BLaER1 treated with 17β-estradiol and CSF1 and Interleukin-3, amounts not matched to agents 10 nM and 100 nM (cell line): Measurements from ENCODE around the gene RBM4.
A peak's percentile ranks its signal among the peaks of the same experiment; 100 is the strongest.

Experiments
- H3K27ac ChIP-seq, 11 experiments: shearing (Covaris generic); formaldehyde crosslinking; 2 replicates each; pipeline ENCODE4 v1.8.1; 2022
- H3K27me3 ChIP-seq, 11 experiments: shearing (Covaris generic); formaldehyde crosslinking; 2 replicates each; pipeline ENCODE4 v1.8.1; 2022
- H3K36me3 ChIP-seq, 11 experiments: shearing (Covaris generic); formaldehyde crosslinking; 2 replicates each; pipeline ENCODE4 v1.8.1; 2022
- H3K4me1 ChIP-seq, 10 experiments: shearing (Covaris generic); formaldehyde crosslinking; 2 replicates each; pipeline ENCODE4 v1.8.1; 2022
- H3K4me2 ChIP-seq, 11 experiments: shearing (Covaris generic); formaldehyde crosslinking; 2 replicates each; pipeline ENCODE4 v1.8.1; 2022
- H3K4me3 ChIP-seq, 10 experiments: shearing (Covaris generic); formaldehyde crosslinking; 2 replicates each; pipeline ENCODE4 v1.8.1; 2022
- H3K9ac ChIP-seq, 11 experiments: shearing (Covaris generic); formaldehyde crosslinking; 2 replicates each; pipeline ENCODE4 v1.8.1; 2022
- H3K9me3 ChIP-seq, 11 experiments: shearing (Covaris generic); formaldehyde crosslinking; replicated peaks in 1 of 11; 2 replicates each; pipeline ENCODE4 v1.8.1; 2022
- H4K20me1 ChIP-seq, 11 experiments: shearing (Covaris generic); formaldehyde crosslinking; 2 replicates each; pipeline ENCODE4 v1.8.1; 2022
- Cebpa-rat ChIP-seq, 11 experiments: shearing (Covaris generic); IDR thresholded peaks; 2 replicates each; pipeline ENCODE4 v1.8.1; 2022

The RBM4 gene

GRCh38 chr11:66652651-66653050 lies 14.1 kb downstream of the RBM4 start:
- H3K4me1 ChIP-seq = no peaks in the 10 kb centered on the region
- no peak overlapping the region for H3K27ac ChIP-seq
- no peak overlapping the region for H3K4me3 ChIP-seq
- no peak overlapping the region for H3K4me2 ChIP-seq
- H3K27me3 ChIP-seq = no peaks in the 10 kb centered on the region
- peaks cover 70 to 100% (median 97%) of the 10 kb centered on the region in 11 experiments for H3K36me3 ChIP-seq
- H3K9me3 ChIP-seq = no peaks in the 10 kb centered on the region
- TF ChIP-seq Cebpa-rat (IDR thresholded peaks at IDR 0.05) = no peak
- H3K9ac ChIP-seq = no peak overlapping the region
- H4K20me1 ChIP-seq = peaks cover 78 to 100% (median 100%) of the 10 kb centered on the region in 11 experiments; a peak in 21 of 22 replicates

- peaks cover 73 to 100% (median 100%) of the 10 kb centered on the region in 11 experiments; a peak in 21 of 22 replicates for H4K20me1 ChIP-seq
These were observed 14.6 kb downstream of the RBM4 start for GRCh38 chr11:66653123-66653522.

GRCh38 chr11:66659763-66660162 lies 21.3 kb downstream of the RBM4 start:
- Histone ChIP-seq H3K4me3 (no peak overlapping the region), H3K27me3 (no peaks in the 10 kb centered on the region), H3K9ac (no peak overlapping the region), H3K4me2 (peak overlapping the region in 4 of 11 experiments; percentile 5 to 72 (median 52); a peak in 6 of 22 replicates), H3K27ac (peak overlapping the region in 6 of 11 experiments; percentile 1 to 44 (median 16); a peak in 8 of 22 replicates), H3K36me3 (peaks cover 65 to 100% (median 95%) of the 10 kb centered on the region in 11 experiments), H3K9me3 (no peaks in the 10 kb centered on the region), H4K20me1 (peaks cover 58 to 100% (median 98%) of the 10 kb centered on the region in 11 experiments; a peak in 21 of 22 replicates), H3K4me1 (peaks cover 0 to 16% (median 7%) of the 10 kb centered on the region in 10 experiments; a peak in 9 of 20 replicates)
- TF ChIP-seq Cebpa-rat (IDR thresholded peaks at IDR 0.05) = no peak

More at GRCh38 chr11:66653123-66653522, 14.6 kb downstream of the RBM4 start:
- no peak overlapping the region for H3K4me2 ChIP-seq
- peaks cover 70 to 100% (median 97%) of the 10 kb centered on the region in 11 experiments for H3K36me3 ChIP-seq
- TF ChIP-seq Cebpa-rat (IDR thresholded peaks at IDR 0.05) = no peak
- no peak overlapping the region for H3K9ac ChIP-seq
- no peaks in the 10 kb centered on the region for H3K27me3 ChIP-seq
- H3K9me3 ChIP-seq = no peaks in the 10 kb centered on the region
- no peaks in the 10 kb centered on the region for H3K4me1 ChIP-seq
- H3K27ac ChIP-seq = no peak overlapping the region
- no peak overlapping the region for H3K4me3 ChIP-seq

- Histone ChIP-seq H3K27me3 (no peaks in the 10 kb centered on the region), H3K9ac (no peak overlapping the region), H3K4me2 (no peak overlapping the region), H4K20me1 (peaks cover 77 to 100% (median 97%) of the 10 kb centered on the region in 11 experiments; a peak in 21 of 22 replicates), H3K36me3 (peaks cover 81 to 100% (median 97%) of the 10 kb centered on the region in 11 experiments), H3K4me3 (no peak overlapping the region), H3K9me3 (no peaks in the 10 kb centered on the region), H3K27ac (no peak overlapping the region), H3K4me1 (peaks cover 0 to 16% (median 7%) of the 10 kb centered on the region in 10 experiments; a peak in 12 of 20 replicates)
- TF ChIP-seq Cebpa-rat (IDR thresholded peaks at IDR 0.05) = no peak
These were observed 25.3 kb downstream of the RBM4 start for GRCh38 chr11:66663741-66664296.

- Histone ChIP-seq H3K4me1 (peaks cover 0 to 6% (median 0%) of the 10 kb centered on the region in 10 experiments; a peak in 6 of 20 replicates), H3K9ac (no peak overlapping the region), H3K4me3 (no peak overlapping the region), H3K27me3 (no peaks in the 10 kb centered on the region), H3K4me2 (no peak overlapping the region), H3K36me3 (peaks cover 82 to 99% (median 96%) of the 10 kb centered on the region in 11 experiments), H4K20me1 (peaks cover 68 to 100% (median 98%) of the 10 kb centered on the region in 11 experiments; a peak in 21 of 22 replicates), H3K27ac (no peak overlapping the region), H3K9me3 (no peaks in the 10 kb centered on the region)
- no peak for TF ChIP-seq Cebpa-rat (IDR thresholded peaks at IDR 0.05)
These were observed 26.9 kb downstream of the RBM4 start for GRCh38 chr11:66665369-66665768.

GRCh38 chr11:66670816-66671215 lies 32.3 kb downstream of the RBM4 start:
- H3K4me1 ChIP-seq = peaks cover 14 to 36% (median 30%) of the 10 kb centered on the region in 10 experiments
- TF ChIP-seq Cebpa-rat (IDR thresholded peaks at IDR 0.05) = no peak
- H3K36me3 ChIP-seq = peaks cover 34 to 92% (median 64%) of the 10 kb centered on the region in 11 experiments

GRCh38 chr11:66674964-66675602 lies 36.6 kb downstream of the RBM4 start:
- Histone ChIP-seq H3K36me3 (peaks cover 0 to 55% (median 32%) of the 10 kb centered on the region in 11 experiments; a peak in 15 of 22 replicates), H3K27me3 (no peaks in the 10 kb centered on the region), H3K4me1 (peaks cover 33 to 56% (median 46%) of the 10 kb centered on the region in 10 experiments), H3K4me2 (peak overlapping the region; percentile 94 to 99 (median 97)), H3K4me3 (peak overlapping the region in 8 of 10 experiments; percentile 62 to 78 (median 72); a peak in 9 of 20 replicates), H3K9ac (peak overlapping the region in 2 of 11 experiments; percentile 86 to 87; a peak in 3 of 22 replicates), H3K9me3 (no peaks in the 10 kb centered on the region), H4K20me1 (peaks cover 8 to 72% (median 57%) of the 10 kb centered on the region in 11 experiments; a peak in 20 of 22 replicates), H3K27ac (no peak overlapping the region)
- no peak for TF ChIP-seq Cebpa-rat (IDR thresholded peaks at IDR 0.05)

More at GRCh38 chr11:66670816-66671215, 32.3 kb downstream of the RBM4 start:
- H3K4me3 ChIP-seq = no peak overlapping the region
- no peak overlapping the region for H3K9ac ChIP-seq
- H4K20me1 ChIP-seq = peaks cover 37 to 100% (median 96%) of the 10 kb centered on the region in 11 experiments; a peak in 21 of 22 replicates
- no peaks in the 10 kb centered on the region for H3K27me3 ChIP-seq
- no peaks in the 10 kb centered on the region for H3K9me3 ChIP-seq
- no peak overlapping the region for H3K4me2 ChIP-seq
- H3K27ac ChIP-seq = no peak overlapping the region

GRCh38 chr11:66676282-66676919 lies 37.9 kb downstream of the RBM4 start:
- TF ChIP-seq Cebpa-rat (IDR thresholded peaks at IDR 0.05) = no peak
- Histone ChIP-seq H3K27ac (peak overlapping the region in 5 of 11 experiments; percentile 1 to 91 (median 31); a peak in 8 of 22 replicates), H3K4me1 (peaks cover 33 to 66% (median 46%) of the 10 kb centered on the region in 10 experiments), H3K9me3 (peaks cover 0 to 6% (median 0%) of the 10 kb centered on the region in 11 experiments; a peak in 1 of 22 replicates), H3K27me3 (no peaks in the 10 kb centered on the region), H3K4me2 (peak overlapping the region; percentile 94 to 99 (median 97)), H4K20me1 (peaks cover 0 to 59% (median 44%) of the 10 kb centered on the region in 11 experiments; a peak in 16 of 22 replicates), H3K36me3 (peaks cover 0 to 43% (median 21%) of the 10 kb centered on the region in 11 experiments; a peak in 11 of 22 replicates), H3K4me3 (peak overlapping the region; percentile 62 to 78 (median 72)), H3K9ac (peak overlapping the region; percentile 29 to 89 (median 85); a peak in 18 of 22 replicates)
